ENCODE data around the gene SLIT3.

DNA sequence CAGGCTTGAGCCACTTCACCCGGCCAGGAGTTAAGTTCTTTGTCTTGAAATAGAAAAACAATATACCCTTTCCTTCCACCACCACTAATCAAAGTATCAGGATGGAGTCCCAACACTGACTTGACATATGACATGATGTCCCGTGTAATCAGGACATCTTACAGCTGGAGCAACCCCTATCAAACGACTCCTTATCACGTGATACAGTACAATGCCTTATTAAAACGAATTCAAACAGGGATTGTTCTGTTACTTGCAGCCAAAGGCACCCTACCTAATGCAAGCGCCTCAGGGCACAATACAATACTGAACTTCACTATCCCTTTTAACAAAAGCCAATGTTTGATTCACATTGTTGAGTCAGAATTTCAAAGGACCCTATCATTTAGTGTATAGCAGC, 261.3 kb downstream of the SLIT3 start:
- TF ChIP-seq CTCF (IDR thresholded peaks at IDR 0.05 in 2 of 3, conservative IDR thresholded peaks at IDR 0.05 in 1 of 3; ENCODE audit: control insufficient read depth in 2 of 3, extremely low read depth in 1 of 3, insufficient read depth in 1 of 3, low read depth in 3 of 3, low read length in 3 of 3): no peak
- TF ChIP-seq POLR2AphosphoS5 (IDR thresholded peaks at IDR 0.05; ENCODE audit: low read length): no peak
- TF ChIP-seq BRCA1 (IDR thresholded peaks at IDR 0.05; ENCODE audit: low read depth, low read length): no peak
- no peak for TF ChIP-seq GABPA (IDR thresholded peaks at IDR 0.05; ENCODE audit: low read depth)
- TF ChIP-seq JUNB (IDR thresholded peaks at IDR 0.05): no peak
- TF ChIP-seq ZSCAN29 (IDR thresholded peaks at IDR 0.05): no peak
- no peak for TF ChIP-seq REST (IDR thresholded peaks at IDR 0.05; ENCODE audit: low read depth, low read length)
- TF ChIP-seq POLR2A (IDR thresholded peaks at IDR 0.05; ENCODE audit: low read depth, low read length): no peak
- TF ChIP-seq MAX (IDR thresholded peaks at IDR 0.05; ENCODE audit: low read depth, low read length): no peak
- no peak for TF ChIP-seq EP300 (IDR thresholded peaks at IDR 0.05; ENCODE audit: borderline replicate concordance in 1 of 2, control insufficient read depth in 1 of 2, low read depth in 2 of 2, low read length in 2 of 2)
- TF ChIP-seq CREM (IDR thresholded peaks at IDR 0.05; ENCODE audit: low read depth): no peak
- TF ChIP-seq SRF (IDR thresholded peaks at IDR 0.05; ENCODE audit: low read depth in 2 of 2, low read length in 2 of 2): no peak
